ENCODE data around the gene S1PR2.

The S1PR2 gene, protein sequence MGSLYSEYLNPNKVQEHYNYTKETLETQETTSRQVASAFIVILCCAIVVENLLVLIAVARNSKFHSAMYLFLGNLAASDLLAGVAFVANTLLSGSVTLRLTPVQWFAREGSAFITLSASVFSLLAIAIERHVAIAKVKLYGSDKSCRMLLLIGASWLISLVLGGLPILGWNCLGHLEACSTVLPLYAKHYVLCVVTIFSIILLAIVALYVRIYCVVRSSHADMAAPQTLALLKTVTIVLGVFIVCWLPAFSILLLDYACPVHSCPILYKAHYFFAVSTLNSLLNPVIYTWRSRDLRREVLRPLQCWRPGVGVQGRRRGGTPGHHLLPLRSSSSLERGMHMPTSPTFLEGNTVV

DNA sequence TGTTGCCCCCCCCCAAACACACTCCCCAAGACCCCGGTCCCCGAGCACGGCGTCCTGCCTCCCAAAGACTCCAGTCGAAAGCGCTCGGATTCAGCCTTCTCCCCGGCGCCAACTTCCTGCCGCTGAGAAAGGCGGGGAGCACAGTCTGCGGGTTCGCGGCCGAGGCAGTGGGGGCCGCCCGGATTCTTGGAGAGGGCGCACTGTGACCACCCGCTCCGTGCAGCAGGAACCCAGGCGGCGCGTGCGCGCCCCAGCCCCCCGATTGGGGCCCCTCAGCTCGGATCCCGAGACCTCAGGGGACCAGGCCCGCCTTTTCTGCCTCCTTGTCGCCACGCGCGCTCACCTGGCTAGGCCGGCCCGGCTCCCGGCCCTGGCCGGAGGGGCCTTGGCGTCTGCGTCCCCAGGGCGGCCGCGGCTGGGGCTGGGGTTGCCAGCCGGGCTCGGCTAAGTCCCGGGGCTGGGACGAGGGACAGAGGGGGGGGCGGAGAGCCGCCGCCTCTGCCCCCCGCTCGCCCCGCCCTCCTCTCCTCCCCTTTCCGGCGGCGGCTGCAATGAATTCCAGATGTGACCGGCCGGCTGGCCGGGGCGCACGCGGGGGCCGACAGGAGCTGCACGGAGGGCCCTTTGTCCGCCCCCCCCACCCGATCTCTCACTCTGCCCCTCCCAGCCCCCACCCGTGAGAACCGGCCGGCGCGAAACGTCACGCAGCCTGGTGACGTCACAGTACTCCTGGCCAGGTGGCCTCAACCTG is at the start of gene S1PR2:
S1PR2 (minus strand) TSS at position 471 of the 751 bp plus-strand sequence. CDS start 6,426 bp downstream, outside the sequence.
- DNase-seq = peak; percentile 68
- TF ChIP-seq CTCF (IDR thresholded peaks at IDR 0.05; ENCODE audit: low read depth, low read length) = no peak
- H3K9me3 ChIP-seq (ENCODE audit: severe bottlenecking) = no peaks in the 10 kb centered on the region
- H3K36me3 ChIP-seq = no peaks in the 10 kb centered on the region
- no peaks in the 10 kb centered on the region for H3K27me3 ChIP-seq (ENCODE audit: insufficient read depth, low read depth, severe bottlenecking)
- peak within 1 kb of the TSS; percentile 90 for H3K4me3 ChIP-seq (ENCODE audit: low read depth, low read length)
- peak within 1 kb of the TSS; percentile 66 for H3K27ac ChIP-seq

GRCh38 chr19:10279737-10280442 is 48.8 kb upstream of the S1PR2 start:
- DNase-seq = no peak

DNA sequence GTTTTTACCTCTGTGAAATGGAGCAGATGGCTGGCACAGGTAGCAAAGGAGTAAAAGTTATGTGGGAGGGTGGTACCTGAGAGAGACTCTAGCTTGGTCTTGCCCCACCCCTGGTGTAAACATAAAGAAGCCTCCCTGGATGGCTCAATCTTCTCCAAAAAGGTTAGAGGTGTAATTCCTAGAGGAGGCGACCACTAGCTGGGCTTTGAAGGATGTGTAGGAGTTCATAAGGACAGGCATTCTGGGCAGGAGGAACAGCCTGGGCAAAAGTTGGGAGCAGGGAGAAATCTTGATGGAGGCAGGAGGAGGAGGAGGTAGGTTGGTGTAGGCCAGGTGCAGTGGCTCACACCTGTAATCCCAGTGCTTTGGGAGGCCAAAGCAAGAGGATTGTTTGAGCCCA is 47.8 kb upstream of the S1PR2 start:
- Histone ChIP-seq H3K27ac (no peak overlapping the region), H3K4me3 (ENCODE audit: low read depth, low read length) (no peak overlapping the region), H3K36me3 (no peaks in the 10 kb centered on the region), H3K9me3 (ENCODE audit: severe bottlenecking) (no peaks in the 10 kb centered on the region), H3K27me3 (ENCODE audit: insufficient read depth, low read depth, severe bottlenecking) (no peaks in the 10 kb centered on the region)
- TF ChIP-seq CTCF (IDR thresholded peaks at IDR 0.05; ENCODE audit: low read depth, low read length) = no peak
- no peak for DNase-seq

More at GRCh38 chr19:10279737-10280442, 48.8 kb upstream of the S1PR2 start:
- Histone ChIP-seq H3K9me3 (ENCODE audit: severe bottlenecking) (no peaks in the 10 kb centered on the region), H3K27ac (no peak overlapping the region), H3K27me3 (ENCODE audit: insufficient read depth, low read depth, severe bottlenecking) (no peaks in the 10 kb centered on the region), H3K4me3 (ENCODE audit: low read depth, low read length) (no peak overlapping the region), H3K36me3 (no peaks in the 10 kb centered on the region)
- no peak for TF ChIP-seq CTCF (IDR thresholded peaks at IDR 0.05; ENCODE audit: low read depth, low read length)

GRCh38 chr19:10277795-10278589 is 46.9 kb upstream of the S1PR2 start:
- no peaks in the 10 kb centered on the region for H3K27me3 ChIP-seq (ENCODE audit: insufficient read depth, low read depth, severe bottlenecking)
- H3K36me3 ChIP-seq = no peaks in the 10 kb centered on the region
- no peak for DNase-seq
- no peak overlapping the region for H3K4me3 ChIP-seq (ENCODE audit: low read depth, low read length)
- no peaks in the 10 kb centered on the region for H3K9me3 ChIP-seq (ENCODE audit: severe bottlenecking)
- no peak for TF ChIP-seq CTCF (IDR thresholded peaks at IDR 0.05; ENCODE audit: low read depth, low read length)
- no peak overlapping the region for H3K27ac ChIP-seq

DNA sequence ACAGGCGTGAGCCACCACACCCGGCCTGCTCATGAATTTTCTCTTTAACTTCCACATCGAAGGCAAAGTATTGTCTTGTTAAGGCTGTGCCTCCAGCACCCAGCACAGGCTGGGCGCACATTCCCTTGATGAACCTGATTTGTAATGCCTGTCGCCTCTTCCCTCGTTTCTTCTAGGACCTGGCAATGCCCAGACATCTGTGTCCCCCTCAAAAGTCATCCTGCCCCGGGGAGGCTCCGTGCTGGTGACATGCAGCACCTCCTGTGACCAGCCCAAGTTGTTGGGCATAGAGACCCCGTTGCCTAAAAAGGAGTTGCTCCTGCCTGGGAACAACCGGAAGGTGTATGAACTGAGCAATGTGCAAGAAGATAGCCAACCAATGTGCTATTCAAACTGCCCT is 43.5 kb upstream of the S1PR2 start:
- TF ChIP-seq CTCF (IDR thresholded peaks at IDR 0.05; ENCODE audit: low read depth, low read length) = no peak
- no peaks in the 10 kb centered on the region for H3K9me3 ChIP-seq (ENCODE audit: severe bottlenecking)
- H3K36me3 ChIP-seq = no peaks in the 10 kb centered on the region
- no peak overlapping the region for H3K27ac ChIP-seq
- H3K4me3 ChIP-seq (ENCODE audit: low read depth, low read length) = no peak overlapping the region
- H3K27me3 ChIP-seq (ENCODE audit: insufficient read depth, low read depth, severe bottlenecking) = peaks cover 7% of the 10 kb centered on the region
- DNase-seq = no peak

Measured in WERI-Rb-1 (cell line).